OCI-LY1 (cell line): ENCODE measurements around the gene ZFP3.

Source experiments
- CTCF ChIP-seq: fragments of 200-600 bp; sonication (generic), shearing (Covaris generic); IDR thresholded peaks from 2 replicates; pipeline ENCODE4 v1.5.1; 2017; ENCODE audit warnings: mild to moderate bottlenecking, antibody characterized with exemption, low read length, moderate library complexity, mixed read lengths
- EZH2 ChIP-seq: fragments of 200-600 bp; sonication (generic), shearing (Covaris generic); IDR thresholded peaks from 2 replicates; pipeline ENCODE4 v1.8.0; 2017; ENCODE audit warnings: borderline replicate concordance, mixed run types, mild to moderate bottlenecking, antibody characterized with exemption, low read length, moderate library complexity, mixed read lengths

- no peak for TF ChIP-seq CTCF
- TF ChIP-seq EZH2 = no peak
These were observed 32.5 kb downstream of the ZFP3 start for GRCh38 chr17:5110816-5111215.
